GM21529 (cell line): ENCODE data around the gene NTHL1.
"Not testable (repeated sequence)": the region's sequence is repeated elsewhere in the genome, so short reads cannot be mapped to it uniquely, and the experiment has no call there.

Source experiments
- ATAC-seq: cut with Tn5 transposase; IDR thresholded peaks from one replicate; pipeline ENCODE4 v1.9.1; 2021; ENCODE audit not compliant: unreplicated experiment

Gene NTHL1

DNA sequence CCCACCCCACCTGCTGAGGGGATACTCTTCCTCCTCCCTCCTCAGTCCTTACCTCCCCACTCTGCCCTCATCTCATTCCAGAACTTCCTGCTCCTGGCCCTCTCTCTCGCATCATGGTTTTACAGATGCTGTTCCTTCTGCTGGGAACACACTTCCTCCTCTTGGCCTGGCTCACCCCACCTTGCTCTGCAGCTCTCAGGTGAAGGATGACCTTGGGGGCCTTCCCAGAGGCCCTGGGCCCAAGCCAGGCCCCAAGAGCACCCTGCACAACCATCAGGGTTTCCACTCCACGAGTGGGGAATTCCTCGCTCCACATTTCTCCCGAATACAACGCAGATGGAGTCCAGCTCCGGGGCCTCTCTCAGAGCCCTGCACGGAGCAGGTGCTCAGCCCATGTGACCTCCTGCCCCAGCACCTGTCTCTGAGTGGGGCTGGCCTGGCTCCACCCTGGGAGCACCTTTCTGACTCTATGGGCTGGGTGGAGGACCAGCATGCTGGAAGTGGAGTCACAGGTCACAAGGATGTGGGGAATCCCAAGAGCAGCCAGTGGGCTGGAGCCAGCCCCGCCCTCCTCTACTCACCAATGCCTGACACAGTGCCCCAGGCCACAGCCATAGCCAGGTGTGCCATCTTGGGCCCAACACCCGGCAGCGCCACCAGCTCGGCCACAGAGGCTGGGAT, 4.5 kb downstream of the NTHL1 start:
- ATAC-seq = no peak

DNA sequence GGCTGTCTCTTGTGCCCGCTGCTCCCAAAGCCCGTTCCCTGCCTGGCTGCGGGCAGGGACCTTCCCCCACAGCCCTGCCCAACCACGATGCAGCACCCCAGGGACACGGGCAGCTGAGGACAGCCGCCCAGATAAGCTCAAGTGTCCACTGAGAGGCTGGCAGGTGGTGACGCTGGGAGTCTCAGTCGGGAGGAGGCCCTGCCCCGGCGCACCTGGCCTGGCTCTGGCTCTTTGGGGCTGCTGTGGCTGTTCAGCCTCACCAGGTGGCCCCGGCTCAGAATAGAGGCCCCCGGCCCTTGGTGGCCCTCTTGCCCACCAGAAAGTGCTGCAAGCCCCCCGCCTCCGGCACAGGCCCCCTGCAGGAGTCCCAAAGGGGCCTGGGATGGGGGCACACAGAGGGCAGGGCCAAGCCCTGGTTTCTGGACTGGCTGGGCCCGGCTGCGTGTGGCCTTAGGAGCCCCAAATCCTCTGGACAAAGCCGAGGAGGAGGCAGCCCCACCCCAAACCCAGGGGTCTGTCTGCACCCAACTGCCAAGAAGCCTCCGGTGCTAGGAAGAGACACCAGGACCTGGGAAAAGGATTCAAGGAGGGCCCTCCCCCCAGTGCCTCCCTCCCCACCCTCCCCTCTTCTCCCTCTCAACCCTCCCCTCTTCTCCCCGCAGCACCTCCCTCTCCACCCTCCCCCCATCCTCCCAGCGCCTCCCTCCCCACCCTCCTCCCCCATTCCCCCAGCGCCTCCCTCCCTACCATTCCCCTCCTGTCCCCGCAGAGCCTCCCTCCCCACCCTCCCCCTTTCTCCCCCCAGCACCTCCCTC, 5.3 kb downstream of the NTHL1 start:
- ATAC-seq = no peak

DNA sequence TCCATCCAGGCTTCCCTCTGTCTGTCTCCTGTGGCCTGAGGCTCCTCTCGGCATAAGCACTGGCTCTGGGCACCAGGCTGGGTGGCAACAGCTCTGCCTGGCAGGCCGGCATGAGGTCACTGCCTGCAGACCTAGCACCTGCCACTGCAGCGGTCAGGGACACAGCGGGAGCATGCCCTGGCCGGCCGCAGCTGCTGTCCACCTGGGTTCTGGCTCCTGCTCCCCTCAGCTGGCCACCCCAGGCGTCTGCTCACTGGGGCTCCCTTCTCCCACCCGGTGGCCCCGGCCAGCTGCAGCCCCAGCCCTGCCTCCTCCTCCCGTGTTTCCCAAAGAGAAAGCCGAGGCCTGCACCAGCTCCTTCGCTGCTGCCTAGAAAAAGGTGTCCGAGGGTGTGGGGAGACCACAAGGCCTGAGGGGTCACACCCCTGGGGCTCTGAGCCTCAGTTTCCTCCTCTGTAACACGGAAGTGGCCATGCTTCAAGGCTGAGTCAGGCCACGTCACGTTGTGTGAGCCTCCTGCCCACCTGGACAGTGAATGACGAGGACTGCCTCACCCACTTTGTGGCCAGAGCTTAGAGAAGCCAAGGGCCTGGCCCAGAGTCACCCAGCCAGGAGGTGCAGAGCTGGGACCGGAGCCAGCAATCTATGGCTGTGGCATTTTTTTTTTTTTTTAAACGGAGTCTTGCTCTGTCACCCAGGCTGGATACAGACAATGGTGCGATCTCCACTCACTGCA, 6.7 kb downstream of the NTHL1 start:
- ATAC-seq = no peak

DNA sequence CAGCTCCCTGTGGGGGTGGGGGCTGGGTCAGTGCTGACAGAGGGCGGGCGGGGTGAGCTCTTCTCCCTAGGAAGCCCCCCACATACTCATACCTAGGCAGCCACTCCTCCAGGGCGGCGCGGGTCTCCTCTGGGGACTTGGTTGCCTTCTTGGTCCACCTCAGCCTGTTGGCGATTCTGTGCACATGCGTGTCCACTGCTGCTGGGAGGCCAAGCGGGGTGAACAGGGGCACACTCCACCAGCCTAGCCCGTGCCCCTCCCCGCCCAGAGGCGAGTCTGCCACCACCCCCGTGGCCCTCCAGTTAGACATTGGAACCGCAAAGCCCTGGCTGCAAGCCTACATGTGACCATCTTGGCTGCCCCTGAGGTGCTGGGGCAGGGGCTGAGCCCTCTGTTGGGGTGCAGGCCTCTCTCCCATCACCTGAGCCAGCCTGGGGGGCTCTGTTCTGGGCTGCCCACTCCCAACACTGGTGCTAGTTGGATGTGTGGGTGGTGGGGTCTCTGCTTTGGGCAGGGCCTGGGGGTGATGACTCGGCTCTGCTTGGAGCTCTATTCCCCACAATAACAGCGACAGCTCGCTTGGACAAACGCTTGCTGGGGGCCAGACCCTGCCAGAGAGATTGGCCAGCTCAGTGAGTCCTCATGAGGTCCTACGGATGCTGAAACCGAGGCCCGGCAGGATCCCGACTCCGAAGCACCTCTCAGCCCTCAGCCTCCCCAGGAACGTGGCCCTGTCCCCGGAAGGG, 7.4 kb downstream of the NTHL1 start:
- ATAC-seq = no peak

DNA sequence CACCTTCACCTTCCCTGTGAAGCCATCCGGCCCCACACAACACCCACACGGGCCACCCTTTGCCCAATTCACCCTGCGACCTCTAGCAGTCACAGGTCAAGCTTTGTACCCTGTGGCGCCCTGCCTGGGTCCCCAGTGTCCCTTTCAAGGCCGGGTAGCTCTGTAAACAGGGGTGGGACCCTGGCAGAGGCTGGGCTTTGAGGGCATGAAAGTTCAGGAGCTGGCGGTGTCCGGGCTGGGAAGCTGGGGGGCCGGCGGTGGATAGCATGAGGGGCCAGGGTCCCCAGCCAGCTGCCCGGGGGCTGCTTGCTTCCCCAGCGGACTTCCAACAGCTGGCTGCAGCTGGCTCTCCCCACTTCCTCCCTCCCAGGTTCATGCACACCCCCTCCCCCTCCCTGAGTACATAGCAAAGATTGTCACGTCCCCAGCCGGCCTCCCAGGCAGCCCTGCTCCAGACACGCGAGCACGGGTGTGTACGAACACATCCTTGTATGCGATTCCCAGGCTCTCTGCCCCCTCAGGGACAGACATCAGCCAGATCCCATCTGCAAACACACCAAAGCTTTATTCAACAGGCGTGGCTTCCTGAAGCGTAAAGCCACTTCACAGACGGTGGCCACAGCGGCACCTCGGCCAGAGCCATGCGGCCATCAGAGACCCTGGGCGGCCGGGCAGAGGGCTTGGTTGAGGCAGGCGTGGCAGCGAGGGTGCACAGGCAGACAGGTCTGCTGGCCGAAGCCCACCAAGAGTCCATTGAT, 8.2 kb downstream of the NTHL1 start:
- ATAC-seq = no peak

DNA sequence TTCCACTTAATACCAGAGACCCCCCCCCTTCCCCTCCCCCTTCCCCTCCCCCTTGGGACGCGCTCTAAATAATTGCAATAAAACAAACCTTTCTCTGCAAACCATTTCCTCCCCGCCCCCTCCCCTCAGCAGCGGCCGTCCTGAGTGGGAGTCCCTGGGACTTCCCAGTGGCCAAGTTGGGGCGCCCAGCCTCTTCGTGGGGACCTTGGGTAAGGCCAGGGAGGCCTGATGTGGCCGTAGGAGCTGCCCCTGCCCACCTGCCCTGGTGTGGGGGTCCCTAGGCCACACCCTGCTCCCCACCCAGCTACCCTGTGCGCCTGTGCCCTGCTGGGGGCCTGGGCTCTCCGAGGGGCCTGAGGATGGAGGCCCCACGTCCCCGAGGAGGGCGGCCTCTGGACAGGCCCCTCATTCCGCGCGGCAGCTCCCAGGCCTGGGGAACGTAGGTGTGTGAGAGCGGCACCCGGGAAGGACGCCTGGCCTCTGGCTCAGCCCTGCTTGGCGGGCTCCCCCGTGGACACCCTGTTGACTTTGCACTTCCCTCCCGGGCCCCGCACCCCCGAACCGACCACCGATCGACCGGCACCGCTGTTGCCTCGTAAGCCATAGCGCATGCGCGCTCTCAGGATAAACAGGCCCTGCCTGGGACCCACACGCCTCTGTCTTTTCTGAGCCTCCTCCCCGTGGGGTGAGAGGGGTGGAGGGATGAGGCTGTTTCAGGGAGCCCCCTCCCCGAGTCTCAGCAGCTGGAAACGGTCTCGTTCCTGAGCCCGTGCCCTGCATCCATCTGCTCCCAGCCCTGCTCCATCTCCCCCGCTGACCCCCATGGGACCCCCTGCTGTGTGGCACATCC, 9.0 kb downstream of the NTHL1 start:
- ATAC-seq = no peak

DNA sequence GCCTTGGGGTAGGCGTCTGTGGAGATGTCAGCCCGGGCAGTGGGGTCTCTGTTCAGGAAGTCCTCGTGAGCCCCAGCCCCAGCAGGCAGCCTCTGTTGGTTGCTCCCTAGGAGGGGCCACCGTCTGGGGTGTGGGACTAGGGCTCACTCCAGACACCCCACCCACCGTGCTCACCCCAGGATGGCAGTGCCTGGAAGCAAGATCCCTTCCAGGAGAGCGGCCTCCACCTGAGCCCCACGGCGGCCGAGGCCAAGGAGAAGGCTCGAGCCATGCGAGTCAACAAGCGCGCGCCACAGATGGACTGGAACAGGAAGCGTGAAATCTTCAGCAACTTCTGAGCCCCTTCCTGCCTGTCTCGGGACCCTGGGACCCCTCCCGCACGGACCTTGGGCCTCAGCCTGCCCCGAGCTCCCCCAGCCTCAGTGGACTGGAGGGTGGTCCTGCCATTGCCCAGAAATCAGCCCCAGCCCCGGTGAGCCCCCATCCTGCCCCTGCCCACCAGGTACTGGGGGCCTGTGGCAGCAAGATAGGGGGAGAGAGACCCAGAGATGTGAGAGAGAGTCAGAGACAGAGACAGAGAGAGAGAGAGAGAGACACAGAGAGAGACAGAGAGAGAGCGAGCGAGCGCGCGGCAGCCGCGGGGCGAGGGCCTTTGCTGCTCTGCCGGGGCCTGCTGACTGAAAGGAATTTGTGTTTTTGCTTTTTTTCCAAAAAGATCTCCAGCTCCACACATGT, 9.8 kb downstream of the NTHL1 start:
- ATAC-seq = no peak

DNA sequence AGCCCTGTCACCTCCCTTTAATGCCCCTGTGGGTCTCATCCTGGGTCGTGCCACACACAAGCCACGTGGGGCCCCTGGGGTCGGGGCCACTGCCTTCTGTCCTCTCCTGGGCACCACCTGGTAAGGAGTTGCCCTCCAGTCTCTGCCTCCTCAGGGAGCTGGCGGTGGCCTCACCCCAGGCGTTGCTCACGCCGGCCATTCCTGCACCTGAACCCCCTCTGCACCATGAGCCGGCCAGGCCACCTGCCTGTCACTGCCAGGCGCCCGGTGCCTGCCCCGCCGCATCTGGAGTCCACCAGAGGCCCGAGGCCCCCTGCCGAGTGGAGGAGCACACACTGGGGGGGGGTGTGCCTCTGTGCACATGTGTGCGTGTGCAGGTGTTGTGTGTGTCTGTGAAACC, 10.5 kb downstream of the NTHL1 start:
- no peak for ATAC-seq

DNA sequence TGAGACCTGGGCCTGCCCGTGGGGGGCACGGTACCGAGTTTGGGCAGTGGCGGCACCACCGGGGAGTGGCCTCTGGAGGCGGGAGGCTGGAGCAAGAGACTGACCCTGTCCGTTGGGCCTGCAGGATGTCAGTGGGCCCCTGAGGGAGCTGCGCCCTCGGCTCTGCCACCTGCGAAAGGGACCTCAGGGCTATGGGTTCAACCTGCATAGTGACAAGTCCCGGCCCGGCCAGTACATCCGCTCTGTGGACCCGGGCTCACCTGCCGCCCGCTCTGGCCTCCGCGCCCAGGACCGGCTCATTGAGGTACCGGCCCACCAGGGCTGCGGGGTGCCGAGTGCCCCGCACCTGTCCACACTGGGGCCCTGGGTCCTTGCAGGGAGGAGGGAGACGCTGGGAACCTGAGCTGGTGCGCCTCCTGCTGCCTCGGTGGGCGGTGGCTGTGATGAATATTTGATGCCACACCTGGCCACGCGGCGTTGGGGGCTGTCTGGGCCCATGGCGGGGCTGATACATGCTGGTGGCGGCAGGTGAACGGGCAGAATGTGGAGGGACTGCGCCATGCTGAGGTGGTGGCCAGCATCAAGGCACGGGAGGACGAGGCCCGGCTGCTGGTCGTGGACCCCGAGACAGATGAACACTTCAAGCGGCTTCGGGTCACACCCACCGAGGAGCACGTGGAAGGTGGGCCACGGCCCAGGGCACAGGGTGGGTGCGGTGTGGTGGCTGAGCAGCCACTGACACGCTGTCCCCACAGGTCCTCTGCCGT, 11.3 kb downstream of the NTHL1 start:
- ATAC-seq = no peak

DNA sequence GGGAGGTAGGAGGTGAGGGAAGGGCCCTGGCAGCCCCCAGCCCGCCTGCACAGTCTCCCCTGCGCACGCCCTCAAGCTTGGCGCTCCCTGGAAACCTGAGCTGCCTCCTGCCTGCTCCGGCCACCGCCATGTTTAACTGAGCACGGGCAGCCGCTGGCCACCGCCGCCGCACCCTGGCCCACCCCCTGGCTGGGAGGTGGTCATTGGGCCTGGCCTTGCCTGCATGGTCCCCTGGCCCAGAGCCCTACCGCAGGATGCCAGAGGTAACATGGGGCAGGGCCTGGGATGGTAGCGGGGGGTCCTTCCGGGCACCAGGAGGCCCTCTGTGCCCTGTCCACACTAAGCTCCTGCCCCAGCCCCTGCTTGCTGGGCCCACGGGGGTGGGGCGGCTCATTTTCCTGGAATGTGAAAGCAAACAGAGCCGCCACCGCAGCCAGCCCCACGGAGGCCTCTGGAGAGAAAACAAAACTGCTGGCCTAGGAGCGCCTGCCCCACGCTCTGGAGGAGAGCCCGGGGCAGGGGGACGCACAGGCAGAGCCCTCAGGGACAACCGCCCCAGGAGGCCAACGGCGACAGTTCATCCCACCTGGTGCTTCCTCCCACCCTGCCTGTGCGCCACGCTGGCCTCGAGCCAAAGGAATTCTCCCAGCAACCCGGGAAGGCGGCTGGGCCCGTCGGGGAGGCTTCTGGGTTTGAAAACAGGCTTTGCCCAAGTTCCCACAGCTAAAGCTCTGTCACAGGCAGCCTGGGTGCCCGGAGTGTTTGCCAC, 12.0 kb downstream of the NTHL1 start:
- ATAC-seq = no peak

DNA sequence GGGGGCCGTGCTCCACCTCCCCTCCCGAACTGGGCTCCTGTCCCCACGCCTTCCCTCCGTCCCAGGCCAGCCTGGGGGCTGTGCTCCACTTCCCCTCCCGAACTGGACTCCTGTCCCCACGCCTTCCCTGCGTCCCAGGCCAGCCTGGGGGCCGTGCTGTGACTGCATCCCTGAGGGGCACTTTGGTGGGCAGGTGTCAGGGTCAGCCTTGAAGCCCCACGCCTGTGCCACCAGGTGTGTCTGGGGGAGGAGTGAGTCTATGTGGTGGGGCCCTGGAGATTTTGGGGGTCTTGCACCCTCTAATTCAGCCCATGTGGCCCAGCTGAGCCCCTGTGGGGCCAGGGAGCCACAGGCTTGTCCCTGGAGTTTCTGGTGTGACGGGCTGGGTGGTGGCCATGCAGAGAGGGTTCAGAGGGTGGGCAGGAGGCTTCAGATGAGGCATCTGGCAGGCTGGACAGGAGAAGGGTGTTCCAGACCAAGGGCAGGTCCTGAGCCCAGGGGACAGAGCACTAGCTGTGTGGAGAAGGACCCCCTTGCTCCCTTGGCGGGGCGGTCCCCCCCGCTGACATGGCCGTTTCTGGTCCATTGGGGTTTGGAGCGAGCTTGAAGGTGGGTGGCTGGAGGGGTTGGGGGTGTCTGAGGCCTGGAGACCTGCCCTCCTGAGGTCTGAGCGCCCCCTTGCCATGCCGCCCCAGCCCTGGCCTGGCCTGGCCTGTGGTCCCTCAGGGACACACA, 12.8 kb downstream of the NTHL1 start:
- no peak for ATAC-seq

DNA sequence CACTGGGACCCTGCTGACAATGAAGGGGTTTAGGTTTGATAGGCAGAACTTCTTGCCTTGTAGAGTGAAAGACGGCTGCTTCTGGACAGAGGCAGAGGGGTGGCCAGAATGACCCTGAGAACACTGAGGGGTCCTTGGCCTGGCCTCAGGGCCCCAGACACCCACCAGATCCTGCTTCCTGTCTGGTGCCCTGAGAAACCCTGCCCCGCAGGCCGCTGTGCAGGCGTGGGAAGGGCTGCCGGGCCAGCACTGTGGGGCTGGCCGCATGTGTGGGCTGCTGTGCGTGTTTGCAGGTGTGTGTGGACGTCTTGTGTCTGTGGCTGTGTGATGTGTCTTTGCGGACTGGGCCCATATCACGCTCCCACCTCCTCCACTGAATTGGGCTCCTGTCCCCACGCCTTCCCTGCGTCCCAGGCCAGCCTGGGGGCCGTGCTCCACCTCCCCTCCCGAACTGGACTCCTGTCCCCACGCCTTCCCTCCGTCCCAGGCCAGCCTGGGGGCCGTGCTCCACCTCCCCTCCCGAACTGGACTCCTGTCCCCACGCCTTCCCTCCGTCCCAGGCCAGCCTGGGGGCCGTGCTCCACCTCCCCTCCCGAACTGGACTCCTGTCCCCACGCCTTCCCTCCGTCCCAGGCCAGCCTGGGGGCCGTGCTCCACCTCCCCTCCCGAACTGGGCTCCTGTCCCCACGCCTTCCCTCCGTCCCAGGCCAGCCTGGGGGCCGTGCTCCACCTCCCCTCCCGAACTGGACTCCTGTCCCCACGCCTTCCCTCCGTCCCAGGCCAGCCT, 13.5 kb downstream of the NTHL1 start:
- ATAC-seq = not testable (repeated sequence)

DNA sequence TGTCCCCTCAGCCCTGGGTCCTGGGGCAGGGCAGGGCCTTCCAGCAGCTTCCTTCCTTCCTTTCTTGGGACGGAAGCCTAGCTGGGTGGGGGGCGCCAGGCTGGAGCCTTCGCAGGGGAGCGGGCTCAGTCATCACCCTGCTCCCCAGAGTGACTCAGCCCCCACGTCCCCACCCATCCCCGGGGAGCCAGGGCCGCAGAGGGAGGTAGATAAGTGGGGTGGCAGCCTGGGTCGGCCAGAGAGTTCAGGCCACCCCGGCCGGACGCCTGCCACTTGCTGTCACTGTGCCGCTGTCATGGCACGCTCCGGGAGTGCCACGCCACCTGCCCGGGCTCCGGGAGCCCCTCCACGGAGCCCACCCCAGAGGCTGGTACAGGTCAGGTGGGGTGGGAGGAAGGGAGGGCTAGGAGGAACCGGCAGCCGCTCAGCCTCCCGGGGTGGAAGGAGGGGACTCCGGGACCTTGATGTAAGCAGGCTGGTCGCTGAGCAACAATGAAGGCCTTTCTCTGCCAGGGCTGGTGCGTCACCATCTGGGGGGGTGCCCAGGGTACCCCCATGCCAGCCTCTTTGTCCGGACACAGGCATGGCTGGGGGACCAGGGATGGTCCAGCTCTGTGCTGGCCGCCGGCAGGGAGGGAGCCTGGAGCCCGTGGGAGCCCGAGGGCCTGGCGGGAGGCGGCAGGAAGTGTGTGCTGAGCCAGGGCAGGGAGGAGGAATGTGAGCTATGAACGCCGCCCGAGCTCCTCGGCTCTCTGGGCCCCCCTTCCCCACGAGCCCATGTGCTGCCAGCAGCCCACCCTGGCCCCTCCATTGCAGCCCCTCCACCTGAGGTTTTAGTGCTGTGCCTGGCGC, 14.4 kb downstream of the NTHL1 start:
- ATAC-seq = no peak

DNA sequence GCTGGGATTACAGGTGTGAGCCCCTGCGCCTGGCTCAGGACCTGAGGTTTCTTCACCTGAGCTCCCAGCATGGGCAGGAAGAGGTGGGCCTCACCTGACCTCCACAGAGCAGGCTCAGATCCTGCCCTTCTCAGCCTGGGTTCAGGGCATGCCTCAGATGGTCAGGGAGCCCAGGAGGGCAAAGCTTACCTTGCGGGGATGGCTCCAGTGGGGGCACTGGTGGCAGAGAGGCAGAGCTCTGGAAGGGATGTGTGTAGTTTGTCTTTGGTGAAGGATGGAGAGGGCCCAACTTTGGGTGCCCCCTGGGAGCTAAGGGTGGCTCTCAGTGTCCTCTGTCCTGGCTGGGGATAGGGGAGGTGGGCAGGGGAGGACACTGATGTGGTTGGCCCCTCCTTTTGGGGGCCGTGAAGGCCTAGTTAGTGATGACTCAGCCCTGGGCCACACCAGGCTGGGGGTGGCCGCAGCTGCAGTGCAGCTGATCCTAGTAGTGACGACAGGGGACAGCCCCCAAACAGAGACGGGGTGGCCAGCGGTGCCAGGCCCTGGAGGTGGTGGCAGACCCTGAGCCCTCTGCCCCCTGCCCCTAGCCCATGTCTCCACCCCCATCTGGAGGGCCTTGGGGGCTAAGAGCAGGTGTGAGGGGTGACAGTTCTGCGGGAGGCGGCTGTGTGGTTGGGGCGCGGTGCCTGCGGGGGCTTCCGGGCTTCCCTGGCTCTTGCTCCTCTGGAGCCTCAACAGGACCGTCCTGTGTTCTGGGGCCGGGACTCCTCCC, 15.2 kb downstream of the NTHL1 start:
- ATAC-seq = no peak
